ENCODE data around the gene ANAPC5. TPM values are rescaled to one million over a fixed set of nuclear protein-coding genes. Genes with fewer than 3 reads are reported as not detected.

Gene ANAPC5
- polyA plus RNA-seq, 1 experiment = 194 TPM

DNA sequence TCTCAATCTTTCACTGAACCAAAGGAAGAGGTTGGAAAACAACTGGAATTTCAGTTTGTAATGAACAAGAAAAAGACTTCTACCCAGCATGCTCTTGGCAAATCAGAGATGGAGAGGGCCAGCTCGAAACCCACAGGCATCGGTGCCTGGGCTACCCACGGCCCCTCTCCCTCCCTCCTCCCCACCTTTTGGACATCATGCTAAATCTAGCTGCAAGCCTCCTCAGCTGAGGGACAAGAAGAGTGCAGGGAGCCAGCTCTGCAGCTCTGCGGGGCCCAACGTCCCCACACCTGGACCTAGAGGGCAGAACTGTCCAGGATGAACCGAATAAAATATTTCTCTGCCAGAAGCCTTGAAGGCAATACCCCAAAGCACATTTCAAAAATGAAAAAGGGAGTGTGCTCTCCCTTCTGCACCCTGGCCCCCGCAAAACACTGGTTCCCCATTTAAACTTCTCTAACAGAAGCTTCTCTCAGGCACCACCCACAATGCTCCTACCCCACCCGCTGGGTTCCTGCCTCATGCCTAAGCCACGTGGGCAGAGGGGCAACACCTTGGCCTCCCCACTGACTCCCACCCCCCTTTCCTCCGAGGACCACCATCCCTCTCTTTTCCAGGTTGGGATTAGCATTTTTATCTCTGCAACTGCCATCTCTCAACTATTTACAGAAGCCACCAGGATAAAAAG lies 63.9 kb downstream of the ANAPC5 start:
- ChIA-PET POLR2A (no interaction called here), CTCF (no interaction called here)
- H3K4me3 ChIP-seq (ENCODE audit: low read depth, low read length) = no peak overlapping the region
- H3K27me3 ChIP-seq (ENCODE audit: control insufficient read depth, insufficient read depth, low read length) = no peaks in the 10 kb centered on the region
- TF ChIP-seq, protein P1, sequence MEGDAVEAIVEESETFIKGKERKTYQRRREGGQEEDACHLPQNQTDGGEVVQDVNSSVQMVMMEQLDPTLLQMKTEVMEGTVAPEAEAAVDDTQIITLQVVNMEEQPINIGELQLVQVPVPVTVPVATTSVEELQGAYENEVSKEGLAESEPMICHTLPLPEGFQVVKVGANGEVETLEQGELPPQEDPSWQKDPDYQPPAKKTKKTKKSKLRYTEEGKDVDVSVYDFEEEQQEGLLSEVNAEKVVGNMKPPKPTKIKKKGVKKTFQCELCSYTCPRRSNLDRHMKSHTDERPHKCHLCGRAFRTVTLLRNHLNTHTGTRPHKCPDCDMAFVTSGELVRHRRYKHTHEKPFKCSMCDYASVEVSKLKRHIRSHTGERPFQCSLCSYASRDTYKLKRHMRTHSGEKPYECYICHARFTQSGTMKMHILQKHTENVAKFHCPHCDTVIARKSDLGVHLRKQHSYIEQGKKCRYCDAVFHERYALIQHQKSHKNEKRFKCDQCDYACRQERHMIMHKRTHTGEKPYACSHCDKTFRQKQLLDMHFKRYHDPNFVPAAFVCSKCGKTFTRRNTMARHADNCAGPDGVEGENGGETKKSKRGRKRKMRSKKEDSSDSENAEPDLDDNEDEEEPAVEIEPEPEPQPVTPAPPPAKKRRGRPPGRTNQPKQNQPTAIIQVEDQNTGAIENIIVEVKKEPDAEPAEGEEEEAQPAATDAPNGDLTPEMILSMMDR (IDR thresholded peaks at IDR 0.05; ENCODE audit: insufficient read depth, low read depth, low read length) = no peak
- H3K36me3 ChIP-seq (ENCODE audit: control insufficient read depth, insufficient read depth, low read length) = peaks cover 5% of the 10 kb centered on the region; the same call in 1 of the 2 replicates
- no peak for DNase-seq (ENCODE audit: low read depth)

DNA sequence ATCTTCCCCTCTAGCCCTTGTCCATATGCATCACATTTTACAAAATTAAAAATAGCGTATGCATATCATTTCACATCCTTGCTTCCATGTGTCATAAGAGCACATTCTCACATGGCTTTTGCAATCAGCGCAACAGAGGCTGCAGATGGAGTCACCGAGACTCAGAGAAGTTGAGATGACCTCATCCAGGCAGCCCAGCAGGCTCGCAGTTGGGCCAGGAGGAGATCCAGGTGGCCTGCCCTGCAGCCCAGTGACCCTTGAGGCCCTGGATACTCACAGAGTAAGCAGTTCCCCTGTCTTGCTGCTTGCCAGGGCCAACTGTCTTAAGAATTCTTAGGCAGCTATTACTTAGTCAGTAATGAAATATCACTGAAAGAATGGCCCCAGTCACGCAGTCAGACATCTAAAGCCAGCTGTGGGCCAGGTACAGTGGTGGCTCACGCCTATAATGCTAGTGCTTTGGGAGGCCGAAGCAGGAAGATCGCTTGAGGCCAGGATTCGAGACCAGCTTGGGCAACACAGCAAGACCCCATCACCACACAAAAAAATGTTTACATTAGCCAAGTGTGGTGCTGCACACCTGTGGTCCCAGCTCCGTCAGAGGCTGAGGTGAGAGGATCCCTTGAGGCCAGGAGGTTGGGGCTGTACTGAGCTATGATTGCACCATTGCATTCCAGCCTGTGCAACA lies 64.8 kb downstream of the ANAPC5 start:
- H3K27me3 ChIP-seq (ENCODE audit: control insufficient read depth, insufficient read depth, low read length) = no peaks in the 10 kb centered on the region
- no peak overlapping the region for H3K4me3 ChIP-seq (ENCODE audit: low read depth, low read length)
- CTCF ChIA-PET = no interaction called here
- peaks cover 2% of the 10 kb centered on the region; the same call in 1 of the 2 replicates for H3K36me3 ChIP-seq (ENCODE audit: control insufficient read depth, insufficient read depth, low read length)
- TF ChIP-seq, protein P1 (IDR thresholded peaks at IDR 0.05; ENCODE audit: insufficient read depth, low read depth, low read length) = no peak
- POLR2A ChIA-PET = no interaction called here
- no peak for DNase-seq (ENCODE audit: low read depth)

DNA sequence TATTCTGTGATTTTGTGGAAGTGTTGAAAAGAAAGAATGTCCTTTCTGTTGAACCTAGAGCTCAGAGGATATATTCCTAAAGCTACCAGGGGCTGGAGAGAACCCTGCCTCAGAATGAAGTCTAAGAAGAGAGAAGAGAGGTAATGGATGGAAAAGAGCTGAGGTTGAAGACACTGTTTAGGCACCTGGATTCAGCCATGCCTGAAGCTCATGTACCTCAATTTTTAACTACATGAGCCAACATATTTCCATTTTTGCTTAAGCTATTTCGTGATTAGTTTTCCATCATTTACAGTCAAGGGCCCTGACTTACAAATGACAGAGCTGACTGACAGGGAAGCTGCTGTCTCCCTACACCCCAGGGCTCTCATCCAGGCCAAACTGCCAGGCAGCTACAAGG lies 66.4 kb downstream of the ANAPC5 start:
- ChIA-PET POLR2A (no interaction called here), CTCF (interaction anchor here (1.4 kb wide), 1 partner anchor 55 kb away, joined by 3 read pairs; no protein-coding TSS in a partner anchor)
- no peaks in the 10 kb centered on the region for H3K27me3 ChIP-seq (ENCODE audit: control insufficient read depth, insufficient read depth, low read length)
- H3K36me3 ChIP-seq (ENCODE audit: control insufficient read depth, insufficient read depth, low read length) = peaks cover 1% of the 10 kb centered on the region; the same call in 1 of the 2 replicates
- TF ChIP-seq, protein P1 (IDR thresholded peaks at IDR 0.05; ENCODE audit: insufficient read depth, low read depth, low read length) = no peak
- DNase-seq (ENCODE audit: low read depth) = no peak
- H3K4me3 ChIP-seq (ENCODE audit: low read depth, low read length) = no peak overlapping the region

GRCh38 chr12:121284551-121285390 lies 67.4 kb downstream of the ANAPC5 start:
- TF ChIP-seq, protein P1 (IDR thresholded peaks at IDR 0.05; ENCODE audit: insufficient read depth, low read depth, low read length) = no peak
- H3K36me3 ChIP-seq (ENCODE audit: control insufficient read depth, insufficient read depth, low read length) = peaks cover 1% of the 10 kb centered on the region; the same call in 1 of the 2 replicates
- H3K4me3 ChIP-seq (ENCODE audit: low read depth, low read length) = no peak overlapping the region
- ChIA-PET POLR2A (interaction anchor here (0.6 kb wide), 1 partner anchor 9 kb away, joined by 3 read pairs; no protein-coding TSS in a partner anchor), CTCF (interaction anchor here (1.4 kb wide), 1 partner anchor 54 kb away, joined by 3 read pairs; no protein-coding TSS in a partner anchor)
- DNase-seq (ENCODE audit: low read depth) = no peak
- H3K27me3 ChIP-seq (ENCODE audit: control insufficient read depth, insufficient read depth, low read length) = no peaks in the 10 kb centered on the region

Data from BJ (cell line).